Esophagus (tissue), 2 donors: Measurements from ENCODE around the gene METAP1D. TPM values are rescaled to one million over a fixed set of nuclear protein-coding genes. Genes with fewer than 3 reads are reported as not detected.

Experiments
- H3K27ac ChIP-seq, 2 donors: one replicate each; pipeline ENCODE4 v1.5.1; 2013; ENCODE audit warnings: low read depth in 2 of 2, mild to moderate bottlenecking in 2 of 2, inconsistent platforms in 1 of 2, low read length in 1 of 2, moderate library complexity in 1 of 2
- H3K27me3 ChIP-seq, 2 donors: one replicate each; pipeline ENCODE4 v1.6.1; 2013; ENCODE audit warnings: low read length in 2 of 2, control low read depth in 1 of 2, mild to moderate bottlenecking in 1 of 2; ENCODE audit not compliant: insufficient read depth in 2 of 2, control insufficient read depth in 1 of 2
- H3K36me3 ChIP-seq, 2 donors: one replicate each; pipeline ENCODE4 v1.6.1; 2013; ENCODE audit warnings: low read length in 1 of 2; ENCODE audit not compliant: control insufficient read depth in 2 of 2, insufficient read depth in 2 of 2
- H3K4me1 ChIP-seq, 2 donors: one replicate each; pipeline ENCODE4 v1.6.1; 2013; ENCODE audit warnings: low read length in 1 of 2; ENCODE audit not compliant: control insufficient read depth in 2 of 2, insufficient read depth in 2 of 2
- H3K4me3 ChIP-seq, 2 donors: one replicate each; pipeline ENCODE4 v1.5.1; 2013; ENCODE audit warnings: low read length in 2 of 2, mild to moderate bottlenecking in 2 of 2, low read depth in 1 of 2, moderate library complexity in 1 of 2
- H3K9me3 ChIP-seq, 2 donors: one replicate each; pipeline ENCODE4 v1.6.1; 2013; ENCODE audit warnings: mild to moderate bottlenecking in 2 of 2, low read depth in 1 of 2, low read length in 1 of 2, moderate library complexity in 1 of 2; ENCODE audit not compliant: control insufficient read depth in 2 of 2, insufficient read depth in 1 of 2
- WGBS, 2 donors: extraction: QIAGEN DNeasy Blood & Tissue Kit; methylation state at CpG; one replicate each; pipeline ENCODE4 v1.1.7; 2013; 5-methylcytosine and 5-hydroxymethylcytosine counted together
- polyA plus RNA-seq, 2 donors: library from polyadenylated mRNA; stranded (reverse); fragments of 200-250 nt; gene quantifications; one replicate each; pipeline ENCODE4 v1.2.3, GENCODE V29; 2013
- donor health status: healthy with polysubstance abuse.
- donor health status: Bipolar disorder and iron deficiency.

METAP1D gene
- polyA plus RNA-seq, 2 donors: 2.8 to 5.0 TPM

DNA sequence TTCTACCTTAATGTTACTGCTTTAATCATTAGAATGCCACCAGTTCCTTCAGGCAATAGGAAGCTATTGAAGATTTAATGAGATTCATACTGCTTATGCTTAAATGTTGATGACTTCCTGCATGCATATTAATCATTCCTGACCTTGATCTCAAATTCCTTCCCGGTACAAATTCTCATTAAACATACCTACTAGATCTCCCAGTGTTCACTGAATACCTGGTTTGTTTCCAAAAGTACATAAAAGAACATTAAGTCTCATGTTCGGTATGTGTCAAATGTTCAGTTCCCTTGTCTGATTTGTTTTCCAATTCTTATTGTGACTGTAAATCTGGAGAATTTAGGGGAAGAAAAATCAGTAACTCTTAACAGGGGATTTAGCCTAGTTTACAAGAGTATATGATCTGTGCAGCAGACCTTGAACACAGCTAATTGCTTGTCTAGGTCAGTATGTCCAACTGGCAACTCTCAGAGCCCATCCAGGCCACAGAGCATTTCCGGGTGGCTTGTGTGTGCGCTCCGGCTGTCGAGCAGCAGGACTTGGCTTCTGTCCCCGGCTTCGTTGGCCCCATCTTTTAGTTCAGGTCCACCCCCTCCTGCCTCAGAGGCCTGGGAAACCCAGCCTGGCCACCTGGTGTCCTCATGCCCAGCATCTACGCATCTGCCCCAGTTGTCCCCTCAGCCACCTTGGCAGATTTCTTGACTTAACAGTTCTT, 13.1 kb downstream of the METAP1D start:
- H3K4me1 ChIP-seq: no peaks in the 10 kb centered on the region
- H3K27ac ChIP-seq: no peak overlapping the region
- 64 to 72% methylated on average over 9 of the region's 9 CpGs for whole genome bisulfite sequencing, 2 donors
- H3K9me3 ChIP-seq: no peaks in the 10 kb centered on the region
- H3K4me3 ChIP-seq: no peak overlapping the region
- H3K27me3 ChIP-seq: no peaks in the 10 kb centered on the region
- no peaks in the 10 kb centered on the region for H3K36me3 ChIP-seq

DNA sequence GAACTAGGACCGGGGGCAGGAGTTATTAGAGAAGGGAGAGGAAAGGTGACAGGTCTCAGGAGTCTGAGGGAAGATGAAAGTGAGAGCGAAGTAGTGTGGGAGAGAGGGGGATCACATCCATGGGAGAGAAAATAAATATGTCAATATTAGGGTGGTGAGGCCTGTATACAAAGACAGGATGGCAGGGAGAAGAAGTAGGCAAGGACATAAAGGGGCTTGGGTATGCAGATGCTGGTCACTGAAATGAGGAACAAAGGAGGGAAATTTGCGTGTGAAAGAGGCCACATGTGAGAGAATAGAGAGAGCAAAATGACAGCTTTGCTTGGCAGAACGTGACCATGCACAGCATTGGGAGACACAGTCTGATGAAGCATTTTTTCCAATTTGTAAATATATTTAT, 13.6 kb downstream of the METAP1D start:
- Histone ChIP-seq H3K36me3 (no peaks in the 10 kb centered on the region), H3K27ac (no peak overlapping the region), H3K9me3 (no peaks in the 10 kb centered on the region), H3K4me3 (no peak overlapping the region), H3K27me3 (no peaks in the 10 kb centered on the region), H3K4me1 (no peaks in the 10 kb centered on the region)
- 80% methylated on average over 4 of the region's 4 CpGs for WGBS, 2 donors

DNA sequence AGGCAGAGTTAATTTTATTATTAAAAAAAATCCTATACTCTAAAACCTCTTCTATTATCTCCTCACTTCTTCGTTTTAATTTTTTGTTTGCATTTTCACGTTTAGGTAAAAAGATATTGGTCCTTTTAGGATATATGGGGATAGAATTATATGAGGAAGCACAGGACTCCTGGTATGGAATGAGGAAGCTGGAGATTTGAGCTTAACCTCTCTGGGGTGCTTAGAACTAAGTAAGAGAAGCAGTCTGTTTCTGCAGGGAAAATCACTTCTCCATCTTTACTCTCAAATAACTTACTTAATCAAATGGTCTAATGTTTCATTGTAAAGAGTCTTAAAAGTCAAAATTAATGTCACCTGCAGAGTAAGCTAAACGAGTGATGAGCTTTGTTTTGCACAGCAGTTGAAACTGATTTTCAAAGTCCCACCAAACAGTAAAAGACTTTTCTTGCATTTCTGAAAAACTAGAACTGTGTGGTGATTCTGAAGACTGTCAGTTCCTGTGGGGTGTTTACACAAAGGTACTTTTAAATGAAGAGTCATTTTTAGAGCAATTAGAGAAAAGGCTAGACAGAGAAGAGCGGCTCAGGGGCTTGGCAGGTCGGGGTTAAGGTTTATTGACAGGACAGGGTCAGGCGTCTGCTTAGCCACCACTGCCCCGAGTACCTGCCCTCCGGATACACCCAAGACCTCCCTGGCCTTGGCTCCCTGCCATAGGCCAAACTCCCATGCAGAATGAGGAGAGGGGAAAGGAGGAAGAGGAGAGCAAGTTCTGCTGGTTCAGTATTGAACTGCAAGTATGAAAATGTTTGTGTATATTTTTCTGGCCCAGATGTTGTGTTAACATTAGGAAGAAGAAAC, 21.6 kb downstream of the METAP1D start:
- Histone ChIP-seq H3K4me3 (no peak overlapping the region), H3K27me3 (no peaks in the 10 kb centered on the region), H3K27ac (no peak overlapping the region), H3K4me1 (no peaks in the 10 kb centered on the region), H3K36me3 (no peaks in the 10 kb centered on the region), H3K9me3 (no peaks in the 10 kb centered on the region)
- WGBS, 2 donors: 45 to 59% methylated on average over 8 of the region's 8 CpGs

DNA sequence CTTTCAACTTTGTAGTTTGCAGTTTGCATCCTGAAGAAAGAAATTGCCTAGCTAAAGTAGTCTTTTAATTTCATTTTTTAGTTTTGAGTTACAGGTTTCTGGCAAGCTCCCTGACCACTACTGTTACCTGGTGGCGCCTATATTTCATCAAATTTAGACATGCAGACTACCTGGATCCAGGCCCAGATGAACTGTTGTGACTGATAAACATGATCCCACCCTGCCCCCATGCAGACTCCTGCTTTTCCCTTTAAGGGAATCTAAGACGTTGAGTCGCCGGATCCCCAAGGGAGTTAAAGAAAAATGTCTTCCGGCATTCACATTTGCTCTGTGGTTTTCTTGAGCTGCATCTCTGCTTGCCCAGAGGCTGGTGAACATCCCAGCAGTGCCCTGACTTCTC, 22.2 kb downstream of the METAP1D start:
- no peak overlapping the region for H3K4me3 ChIP-seq
- no peaks in the 10 kb centered on the region for H3K27me3 ChIP-seq
- 56% methylated on average over 5 of the region's 5 CpGs for whole genome bisulfite sequencing, 2 donors
- H3K9me3 ChIP-seq: no peaks in the 10 kb centered on the region
- H3K36me3 ChIP-seq: no peaks in the 10 kb centered on the region
- no peaks in the 10 kb centered on the region for H3K4me1 ChIP-seq
- no peak overlapping the region for H3K27ac ChIP-seq

DNA sequence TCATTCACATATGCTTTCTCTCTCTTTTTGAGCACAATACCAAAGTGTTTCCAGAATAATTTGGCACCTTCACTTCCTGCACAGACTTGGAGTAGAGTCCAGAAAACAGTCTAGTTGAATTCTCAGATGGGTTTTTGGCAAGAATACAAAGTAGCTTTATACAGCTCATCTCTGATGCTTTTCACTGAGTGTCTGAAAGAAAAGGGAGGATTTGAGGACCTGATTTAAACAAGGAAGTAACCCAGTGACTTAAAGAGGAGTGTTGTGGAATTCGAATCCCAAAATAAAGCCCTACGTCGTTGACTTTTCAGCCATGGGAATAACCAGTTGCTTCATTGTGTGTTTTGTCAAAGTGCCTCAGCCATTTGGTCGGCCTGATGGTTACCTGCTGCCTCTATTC, 31.8 kb downstream of the METAP1D start:
- Histone ChIP-seq H3K4me1 (peaks cover 0 to 2% of the 10 kb centered on the region in 2 donors), H3K27ac (no peak overlapping the region), H3K4me3 (no peak overlapping the region), H3K36me3 (no peaks in the 10 kb centered on the region), H3K9me3 (no peaks in the 10 kb centered on the region), H3K27me3 (no peaks in the 10 kb centered on the region)
- 61 to 68% methylated on average over 4 of the region's 4 CpGs for WGBS, 2 donors

DNA sequence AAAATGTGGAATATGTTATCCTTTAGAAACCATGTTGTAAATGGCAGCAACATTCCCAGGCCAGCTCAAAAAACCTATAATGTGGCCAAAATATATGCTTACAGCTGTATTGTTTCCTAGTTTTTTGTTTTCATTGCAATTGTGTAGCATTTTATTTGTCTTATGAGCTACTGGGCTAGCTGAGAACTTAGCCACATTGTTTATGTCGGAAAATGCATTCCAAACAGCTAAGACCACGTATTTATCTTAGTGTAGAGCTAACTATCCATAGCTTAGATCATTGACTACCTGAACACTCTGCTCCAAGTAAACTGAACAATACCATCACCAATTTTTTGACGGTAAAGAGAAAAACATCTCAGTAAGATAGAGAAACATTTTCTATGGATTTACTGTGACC, 38.4 kb downstream of the METAP1D start:
- Histone ChIP-seq H3K9me3 (no peaks in the 10 kb centered on the region), H3K36me3 (no peaks in the 10 kb centered on the region), H3K27me3 (no peaks in the 10 kb centered on the region), H3K4me1 (no peaks in the 10 kb centered on the region), H3K4me3 (no peak overlapping the region), H3K27ac (no peak overlapping the region)
- WGBS, 2 donors: 81 to 89% methylated on average over 3 of the region's 3 CpGs

DNA sequence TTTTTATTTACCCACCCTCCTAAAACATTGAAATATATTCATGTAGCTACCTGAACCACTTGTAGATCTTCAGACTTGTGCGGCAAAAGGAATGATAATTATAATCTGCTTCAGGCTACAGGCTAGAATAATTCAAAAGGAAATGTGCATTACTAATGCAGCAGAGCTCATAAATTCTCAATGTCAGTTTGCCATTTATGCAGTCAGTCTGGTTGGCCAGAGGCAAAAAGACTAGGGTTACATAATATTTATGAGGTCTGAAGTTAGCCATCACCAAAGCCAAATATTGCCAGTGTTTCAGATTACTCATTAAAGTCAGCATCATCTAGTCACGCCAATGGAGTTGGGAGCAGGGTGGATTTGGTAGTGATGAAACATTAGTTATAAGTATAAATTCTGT, 38.9 kb downstream of the METAP1D start:
- H3K36me3 ChIP-seq: no peaks in the 10 kb centered on the region
- H3K27me3 ChIP-seq: no peaks in the 10 kb centered on the region
- no peaks in the 10 kb centered on the region for H3K9me3 ChIP-seq
- H3K4me1 ChIP-seq: no peaks in the 10 kb centered on the region
- H3K27ac ChIP-seq: no peak overlapping the region
- 53 to 74% methylated on average over 2 of the region's 2 CpGs for WGBS, 2 donors
- no peak overlapping the region for H3K4me3 ChIP-seq

DNA sequence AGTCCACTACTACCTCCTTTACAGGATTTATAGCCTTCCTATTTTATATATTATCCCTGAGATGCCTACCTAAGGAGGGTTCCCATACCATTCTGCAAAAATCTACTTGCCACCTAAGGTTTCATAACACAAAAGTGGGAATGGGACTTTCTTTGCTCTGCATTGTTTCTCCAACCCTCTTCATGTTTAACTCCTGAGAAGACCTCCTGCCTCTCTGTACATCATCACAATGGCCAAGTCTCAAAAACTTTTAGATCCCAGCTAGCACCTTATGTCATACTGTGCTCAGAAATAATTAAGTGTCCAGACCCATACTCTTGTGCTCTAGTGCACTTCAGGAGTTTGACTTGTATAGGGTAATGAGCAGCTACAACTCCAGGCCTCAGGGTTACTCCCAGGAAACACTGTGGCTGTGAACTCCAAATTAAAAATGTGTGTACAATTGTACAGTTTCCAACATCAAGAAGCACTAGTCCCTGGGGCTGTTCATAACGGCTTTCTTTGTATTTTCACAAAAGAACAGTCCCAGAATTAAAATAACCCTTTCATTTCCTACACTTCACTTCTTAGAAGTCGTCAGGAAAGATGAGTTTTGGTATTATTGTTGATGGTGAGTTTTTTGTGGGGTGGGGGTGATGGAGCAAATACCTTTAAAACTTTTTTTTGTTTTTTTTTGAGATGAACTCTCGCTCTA, 39.4 kb downstream of the METAP1D start:
- no peaks in the 10 kb centered on the region for H3K27me3 ChIP-seq
- H3K27ac ChIP-seq: no peak overlapping the region
- H3K4me1 ChIP-seq: no peaks in the 10 kb centered on the region
- no peak overlapping the region for H3K4me3 ChIP-seq
- 64 to 68% methylated on average over 3 of the region's 3 CpGs for WGBS, 2 donors
- H3K36me3 ChIP-seq: no peaks in the 10 kb centered on the region
- H3K9me3 ChIP-seq: no peaks in the 10 kb centered on the region

DNA sequence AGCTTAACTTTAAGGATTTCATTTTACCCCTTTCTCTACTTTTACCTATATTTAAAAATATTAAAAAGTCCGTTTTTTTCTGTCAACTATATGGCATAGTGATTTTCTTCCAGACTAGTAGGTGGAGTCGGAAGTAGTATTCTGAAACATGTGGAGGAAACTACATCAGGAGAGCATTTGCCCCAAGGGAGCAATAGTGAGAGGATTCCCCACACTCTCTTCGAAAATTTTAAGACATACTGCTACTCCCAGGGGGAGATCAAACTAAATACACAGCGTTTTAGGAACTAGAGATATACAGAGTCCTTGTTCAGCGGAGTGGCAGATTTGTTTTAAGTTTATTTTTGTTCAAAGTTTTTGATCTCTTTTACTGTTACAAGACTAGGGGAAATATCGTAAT, 40.6 kb downstream of the METAP1D start:
- no peak overlapping the region for H3K27ac ChIP-seq
- H3K36me3 ChIP-seq: no peaks in the 10 kb centered on the region
- WGBS, 2 donors: 86 to 87% methylated on average over 6 of the region's 6 CpGs
- no peaks in the 10 kb centered on the region for H3K9me3 ChIP-seq
- no peak overlapping the region for H3K4me3 ChIP-seq
- no peaks in the 10 kb centered on the region for H3K4me1 ChIP-seq
- no peaks in the 10 kb centered on the region for H3K27me3 ChIP-seq
